Astrocyte (in vitro differentiated cells and primary cell): ENCODE results near the gene DHX8. TPM values are rescaled to one million over a fixed set of nuclear protein-coding genes. Genes with fewer than 3 reads are reported as not detected.
A peak's percentile ranks its signal among the peaks of the same experiment; 100 is the strongest.

Source experiments
- DNase-seq: peaks from one replicate; pipeline ENCODE4 v3.0.0-alpha.2; 2010; ENCODE audit warnings: low read depth
- FAIRE-seq: peaks from 2 replicates; lab custom pipeline; 2011; peaks lifted over from hg19 to GRCh38; lab: Jason Lieb, UNC
- H2AFZ ChIP-seq: 2 replicates; pipeline ENCODE4 v1.6.0; 2012; ENCODE audit warnings: low read depth, low read length, inconsistent platforms
- H3K27ac ChIP-seq: 2 replicates; pipeline ENCODE4 v1.5.1; 2011; ENCODE audit warnings: low read depth, low read length, inconsistent platforms
- H3K27me3 ChIP-seq: 2 replicates; pipeline ENCODE4 v1.6.0; 2011; ENCODE audit warnings: low read length, inconsistent platforms; ENCODE audit not compliant: insufficient read depth
- H3K36me3 ChIP-seq: 2 replicates; pipeline ENCODE4 v1.5.1; 2011; ENCODE audit warnings: low read length, inconsistent platforms; ENCODE audit not compliant: insufficient read depth
- H3K4me1 ChIP-seq: 2 replicates; pipeline ENCODE4 v1.5.1; 2011; ENCODE audit warnings: low read length, inconsistent platforms; ENCODE audit not compliant: insufficient read depth
- H3K4me2 ChIP-seq: 2 replicates; pipeline ENCODE4 v1.6.0; 2012; ENCODE audit warnings: low read length, inconsistent platforms
- H3K4me3 ChIP-seq: 2 replicates; pipeline ENCODE4 v1.5.1; 2011; ENCODE audit warnings: low read depth, mild to moderate bottlenecking, low read length, inconsistent platforms; ENCODE audit not compliant: insufficient read depth
- H3K79me2 ChIP-seq: 2 replicates; pipeline ENCODE4 v1.6.0; 2012; ENCODE audit warnings: mild to moderate bottlenecking, low read length, inconsistent platforms; ENCODE audit not compliant: insufficient read depth
- H3K9ac ChIP-seq: 2 replicates; pipeline ENCODE4 v1.6.0; 2012; ENCODE audit warnings: mild to moderate bottlenecking, low read length, inconsistent platforms
- H3K9me3 ChIP-seq: 2 replicates; pipeline ENCODE4 v1.5.1; 2012; ENCODE audit warnings: low read depth, mild to moderate bottlenecking, low read length, inconsistent platforms; ENCODE audit not compliant: insufficient read depth
- H4K20me1 ChIP-seq: 2 replicates; pipeline ENCODE4 v1.6.0; 2012; ENCODE audit warnings: low read length, inconsistent platforms; ENCODE audit not compliant: insufficient read depth
- H3K27ac Mint-ChIP-seq: one replicate; pipeline ENCODE4 v1.8.0; 2021; ENCODE audit warnings: mild to moderate bottlenecking, mixed read lengths; ENCODE audit not compliant: unreplicated experiment
- H3K27me3 Mint-ChIP-seq: one replicate; pipeline ENCODE4 v1.8.0; 2021; ENCODE audit warnings: low read depth, mixed read lengths; ENCODE audit not compliant: unreplicated experiment
- H3K36me3 Mint-ChIP-seq: one replicate; pipeline ENCODE4 v1.8.0; 2021; ENCODE audit warnings: low read depth, mixed read lengths; ENCODE audit not compliant: unreplicated experiment
- H3K4me1 Mint-ChIP-seq: one replicate; pipeline ENCODE4 v1.8.0; 2021; ENCODE audit warnings: low read depth, mixed read lengths; ENCODE audit not compliant: unreplicated experiment
- H3K4me3 Mint-ChIP-seq: one replicate; pipeline ENCODE4 v1.8.0; 2021; ENCODE audit warnings: mild to moderate bottlenecking, moderate library complexity, mixed read lengths; ENCODE audit not compliant: unreplicated experiment
- H3K9me3 Mint-ChIP-seq: one replicate; pipeline ENCODE4 v1.8.0; 2021; ENCODE audit warnings: mild to moderate bottlenecking, mixed read lengths; ENCODE audit not compliant: unreplicated experiment
- EZH2 ChIP-seq: IDR thresholded peaks from 2 replicates; pipeline ENCODE4 v1.6.1; 2012; ENCODE audit warnings: mild to moderate bottlenecking, low read length, inconsistent platforms; ENCODE audit not compliant: insufficient read depth
- total RNA-seq: library from RNA; stranded (reverse); gene quantifications from 2 replicates; pipeline ENCODE4 v1.2.1, GENCODE V29; 2021
- TF ChIP-seq, protein P1 (sequence below): IDR thresholded peaks from 2 replicates; pipeline ENCODE4 v1.5.1; 2011; ENCODE audit warnings: low read depth, mild to moderate bottlenecking, inconsistent platforms, low read length, moderate library complexity; ENCODE audit not compliant: insufficient read depth

The DHX8 gene
- total RNA-seq, 1 donor from 2014 or later: 48.5 TPM

DNA sequence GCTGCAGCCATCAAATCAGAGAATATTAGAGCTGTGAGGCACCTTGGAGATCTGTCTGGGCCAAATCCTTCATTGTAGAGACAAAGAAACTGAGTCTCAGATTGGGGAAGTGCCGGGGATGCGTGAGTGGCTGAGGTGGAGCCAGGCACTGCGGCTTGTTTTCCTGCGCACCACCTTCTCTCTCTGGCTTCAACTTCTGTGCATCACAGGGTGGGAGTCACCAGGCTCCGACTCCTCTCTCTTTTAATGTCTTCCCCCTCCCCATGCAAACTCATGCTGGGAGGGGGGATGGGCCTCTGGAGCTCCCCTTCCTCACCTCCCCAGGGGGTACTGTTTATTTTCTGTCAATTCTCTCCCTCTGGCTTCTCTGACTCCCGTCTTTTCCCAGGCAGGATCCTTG lies 71.1 kb downstream of the DHX8 start:
- Histone ChIP-seq H3K9me3 (no peaks in the 10 kb centered on the region), H2AFZ (no peak overlapping the region), H3K36me3 (no peaks in the 10 kb centered on the region), H3K4me2 (no peak overlapping the region), H3K9ac (no peak overlapping the region), H4K20me1 (no peaks in the 10 kb centered on the region), H3K27ac (no peak overlapping the region), H3K27me3 (peaks cover 2% of the 10 kb centered on the region), H3K4me3 (no peak overlapping the region), H3K79me2 (no peaks in the 10 kb centered on the region), H3K4me1 (no peaks in the 10 kb centered on the region)
- Mint-ChIP-seq H3K4me1 (no peaks in the 10 kb centered on the region), H3K27me3 (peaks cover 28% of the 10 kb centered on the region), H3K27ac (no peak overlapping the region), H3K9me3 (no peaks in the 10 kb centered on the region), H3K36me3 (peaks cover 2% of the 10 kb centered on the region), H3K4me3 (no peak overlapping the region)
- FAIRE-seq: no peak
- TF ChIP-seq, protein P1, sequence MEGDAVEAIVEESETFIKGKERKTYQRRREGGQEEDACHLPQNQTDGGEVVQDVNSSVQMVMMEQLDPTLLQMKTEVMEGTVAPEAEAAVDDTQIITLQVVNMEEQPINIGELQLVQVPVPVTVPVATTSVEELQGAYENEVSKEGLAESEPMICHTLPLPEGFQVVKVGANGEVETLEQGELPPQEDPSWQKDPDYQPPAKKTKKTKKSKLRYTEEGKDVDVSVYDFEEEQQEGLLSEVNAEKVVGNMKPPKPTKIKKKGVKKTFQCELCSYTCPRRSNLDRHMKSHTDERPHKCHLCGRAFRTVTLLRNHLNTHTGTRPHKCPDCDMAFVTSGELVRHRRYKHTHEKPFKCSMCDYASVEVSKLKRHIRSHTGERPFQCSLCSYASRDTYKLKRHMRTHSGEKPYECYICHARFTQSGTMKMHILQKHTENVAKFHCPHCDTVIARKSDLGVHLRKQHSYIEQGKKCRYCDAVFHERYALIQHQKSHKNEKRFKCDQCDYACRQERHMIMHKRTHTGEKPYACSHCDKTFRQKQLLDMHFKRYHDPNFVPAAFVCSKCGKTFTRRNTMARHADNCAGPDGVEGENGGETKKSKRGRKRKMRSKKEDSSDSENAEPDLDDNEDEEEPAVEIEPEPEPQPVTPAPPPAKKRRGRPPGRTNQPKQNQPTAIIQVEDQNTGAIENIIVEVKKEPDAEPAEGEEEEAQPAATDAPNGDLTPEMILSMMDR: no peak
- no peak for TF ChIP-seq EZH2
- no peak for DNase-seq

DNA sequence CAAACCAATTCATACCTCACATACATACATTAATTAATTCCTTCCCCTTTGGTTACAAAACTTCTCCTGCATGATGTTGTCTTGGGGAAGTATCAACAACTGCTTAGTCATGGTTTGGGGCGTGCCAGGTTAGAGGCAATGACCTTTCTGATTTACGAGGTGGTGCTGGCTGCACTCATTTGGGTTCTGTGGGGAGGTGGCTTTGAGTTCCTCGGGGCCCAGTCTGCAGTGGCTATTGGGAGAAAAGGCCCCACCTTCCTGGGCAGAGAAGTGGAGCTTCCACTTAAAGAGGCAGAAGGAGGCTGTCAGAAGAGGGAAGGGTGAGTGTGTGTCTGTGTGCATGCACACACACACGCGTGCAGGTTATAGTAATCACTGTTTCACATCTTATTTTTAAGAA lies 72.5 kb downstream of the DHX8 start:
- peaks cover 29% of the 10 kb centered on the region for H3K27me3 Mint-ChIP-seq
- no peak overlapping the region for H3K27ac Mint-ChIP-seq
- no peaks in the 10 kb centered on the region for H3K27me3 ChIP-seq
- H3K9me3 Mint-ChIP-seq: no peaks in the 10 kb centered on the region
- peaks cover 2% of the 10 kb centered on the region for H3K36me3 Mint-ChIP-seq
- no peaks in the 10 kb centered on the region for H3K4me1 ChIP-seq
- H3K4me3 Mint-ChIP-seq: no peak overlapping the region
- no peaks in the 10 kb centered on the region for H3K36me3 ChIP-seq
- H3K27ac ChIP-seq: no peak overlapping the region
- no peaks in the 10 kb centered on the region for H3K79me2 ChIP-seq
- TF ChIP-seq, protein P1: no peak
- no peak for TF ChIP-seq EZH2
- H3K4me3 ChIP-seq: no peak overlapping the region
- DNase-seq (no peak), FAIRE-seq (peak; percentile 20)
- H3K9ac ChIP-seq: no peak overlapping the region
- H3K4me2 ChIP-seq: no peak overlapping the region
- no peak overlapping the region for H2AFZ ChIP-seq
- H3K9me3 ChIP-seq: no peaks in the 10 kb centered on the region
- H3K4me1 Mint-ChIP-seq: peaks cover 2% of the 10 kb centered on the region
- H4K20me1 ChIP-seq: no peaks in the 10 kb centered on the region

DNA sequence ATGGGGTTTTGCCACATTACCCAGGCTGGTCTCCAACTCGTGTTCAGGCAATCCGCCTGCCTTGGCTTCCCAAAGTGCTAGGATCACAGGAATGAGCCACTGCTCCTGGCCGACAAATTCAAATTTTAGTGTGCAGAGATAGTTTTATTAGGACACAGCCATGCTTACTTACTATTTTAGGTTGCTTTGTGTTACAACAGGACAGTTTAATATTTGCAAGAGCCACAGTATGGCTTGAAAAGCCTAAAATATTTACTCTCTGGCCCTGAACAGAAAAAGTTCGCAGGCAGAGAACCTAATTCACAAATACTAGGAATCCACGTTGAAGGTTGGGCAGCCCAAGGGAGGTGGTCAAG lies 75.0 kb downstream of the DHX8 start:
- no peaks in the 10 kb centered on the region for H3K9me3 ChIP-seq
- TF ChIP-seq, protein P1: no peak
- no peak for TF ChIP-seq EZH2
- peaks cover 2% of the 10 kb centered on the region for H3K36me3 Mint-ChIP-seq
- H3K4me1 ChIP-seq: no peaks in the 10 kb centered on the region
- no peak overlapping the region for H2AFZ ChIP-seq
- H3K36me3 ChIP-seq: no peaks in the 10 kb centered on the region
- no peaks in the 10 kb centered on the region for H3K79me2 ChIP-seq
- H4K20me1 ChIP-seq: no peaks in the 10 kb centered on the region
- no peaks in the 10 kb centered on the region for H3K9me3 Mint-ChIP-seq
- no peak overlapping the region for H3K9ac ChIP-seq
- no peak overlapping the region for H3K4me3 ChIP-seq
- DNase-seq (no peak), FAIRE-seq (no peak)
- H3K4me1 Mint-ChIP-seq: peaks cover 10% of the 10 kb centered on the region
- H3K27me3 Mint-ChIP-seq: peaks cover 38% of the 10 kb centered on the region
- H3K27ac ChIP-seq: no peak overlapping the region
- no peak overlapping the region for H3K4me2 ChIP-seq
- no peak overlapping the region for H3K4me3 Mint-ChIP-seq
- peaks cover 9% of the 10 kb centered on the region for H3K27me3 ChIP-seq
- no peak overlapping the region for H3K27ac Mint-ChIP-seq
